HepG2 (cell line): ENCODE results near the gene AGAP1. TPM values are rescaled to one million over a fixed set of nuclear protein-coding genes. Genes with fewer than 3 reads are reported as not detected.

Source experiments
- DR1 ChIP-seq: sonication (generic); formaldehyde crosslinking; IDR thresholded peaks from 2 replicates; pipeline ENCODE4 v1.8.0; 2021; ENCODE audit warnings: mild to moderate bottlenecking, missing genetic modification reagents, inconsistent platforms
- FOXA3 ChIP-seq: IDR thresholded peaks from 2 replicates; pipeline ENCODE4 v1.6.1; 2016; ENCODE audit warnings: missing genetic modification reagents, missing compliant biosample characterization
- FOXK2 ChIP-seq: fragments of 450-650 bp; IDR thresholded peaks from 2 replicates; pipeline ENCODE4 v1.6.1; 2016
- LCORL ChIP-seq, 2 experiments: fragments of 450-650 bp in 1 of 2; sonication (generic) in 1 of 2; formaldehyde crosslinking in 1 of 2; IDR thresholded peaks; 2 replicates each; pipeline versions ENCODE4 v1.5.0 to v1.6.1; 2017 to 2020; ENCODE audit warnings: antibody characterized with exemption in 1 of 2, missing genetic modification reagents in 1 of 2
- XRCC5 ChIP-seq: fragments of 200-400 bp; formaldehyde crosslinking; optimal IDR thresholded peaks from 2 replicates; pipeline ENCODE3; 2017; ENCODE audit warnings: mild to moderate bottlenecking, low read length
- ZFX ChIP-seq: sonication (generic); formaldehyde crosslinking; IDR thresholded peaks from 2 replicates; pipeline ENCODE4 v1.4.0; 2020; ENCODE audit warnings: mild to moderate bottlenecking, low read depth, missing genetic modification reagents, moderate library complexity
- ZHX2 ChIP-seq, 2 experiments: sonication (generic) in 1 of 2; formaldehyde crosslinking in 1 of 2; IDR thresholded peaks; 2 replicates each; pipeline versions ENCODE4 v1.6.1 to v1.9.0; 2014 to 2022; ENCODE audit warnings: antibody characterized with exemption in 1 of 2, borderline replicate concordance in 1 of 2, inconsistent platforms in 1 of 2, low read depth in 1 of 2, missing genetic modification reagents in 1 of 2
- ZNF362 ChIP-seq: sonication (generic); formaldehyde crosslinking; IDR thresholded peaks from 2 replicates; pipeline ENCODE4 v1.4.0; 2020; ENCODE audit warnings: missing genetic modification reagents, mild to moderate bottlenecking, borderline replicate concordance
- ZNF407 ChIP-seq: sonication (generic); formaldehyde crosslinking; IDR thresholded peaks from one replicate; pipeline ENCODE4 v1.5.1; 2020; ENCODE audit warnings: mild to moderate bottlenecking, missing genetic modification reagents; ENCODE audit errors: not compliant biosample characterization
- ZNF7 ChIP-seq: IDR thresholded peaks from 2 replicates; pipeline ENCODE4 v1.6.1; 2016; ENCODE audit warnings: missing biosample characterization, missing genetic modification reagents
- ZNF724P ChIP-seq: sonication (generic); formaldehyde crosslinking; IDR thresholded peaks from 2 replicates; pipeline ENCODE4 v1.8.0; 2022; ENCODE audit warnings: missing genetic modification reagents, borderline replicate concordance
- ZNF75D ChIP-seq: sonication (generic); formaldehyde crosslinking; IDR thresholded peaks from 2 replicates; pipeline ENCODE4 v1.8.1; 2023; ENCODE audit warnings: missing genetic modification reagents, mild to moderate bottlenecking, borderline replicate concordance
- polyA plus RNA-seq, 8 experiments: library from polyadenylated mRNA; depleted of rRNA in 3 of 8; stranded (reverse) in 7 of 8; unstranded in 1 of 8; fragments of >200 nt; fragmentation: Illumina TruSeq in 4 of 8; extraction: Trizol in 4 of 8; gene quantifications; 2 replicates each; pipeline versions ENCODE4 v1.2.1 to v1.2.3, GENCODE V29; 2011 to 2016; ENCODE audit warnings: low read depth in 4 of 8, missing spikeins in 1 of 8, mixed read lengths in 1 of 8; ENCODE audit not compliant: insufficient read depth in 1 of 8
- total RNA-seq, 5 experiments: library from RNA; depleted of rRNA; stranded (reverse); fragments of >200 nt; fragmentation: Illumina TruSeq; extraction: Trizol; gene quantifications; 2 replicates each; pipeline ENCODE4 v1.2.3, GENCODE V29; 2016; ENCODE audit warnings: low read depth in 1 of 5

Gene AGAP1
- total and polyA plus RNA-seq, 2 of the 13 experiments (the other 11 are each of a cell fraction or from before 2014, with no cell fraction given): 21.2 to 32.7 TPM

- TF ChIP-seq ZHX2 (IDR thresholded peaks at IDR 0.05; ENCODE audit: low read depth): no peak
- TF ChIP-seq ZHX2 (CRISPR knock-in tag; IDR thresholded peaks at IDR 0.05; ENCODE audit: borderline replicate concordance): no peak
- TF ChIP-seq LCORL (IDR thresholded peaks at IDR 0.05): no peak
- 0 out of 2 replicates have a peak, but pooled peaks have one; percentile 38 for TF ChIP-seq LCORL (CRISPR knock-in tag; IDR thresholded peaks at IDR 0.05)
- TF ChIP-seq FOXK2: no peak
- TF ChIP-seq DR1: no peak
- no peak for TF ChIP-seq ZNF7 (CRISPR knock-in tag)
- no peak for TF ChIP-seq ZNF724P (CRISPR knock-in tag)
- no peak for TF ChIP-seq ZNF75D
- peak; percentile 72; the same call in 1 of the 2 replicates for TF ChIP-seq ZNF362 (CRISPR knock-in tag)
- no peak for TF ChIP-seq ZNF407
- TF ChIP-seq XRCC5: peak; percentile 67
- peak; percentile 51; the same call in 1 of the 2 replicates for TF ChIP-seq ZFX (CRISPR knock-in tag)
- 0 out of 2 replicates have a peak, but pooled peaks have one; percentile 23 for TF ChIP-seq FOXA3 (CRISPR knock-in tag)
Observed at GRCh38 chr2:235746257-235746934, 252.6 kb downstream of the AGAP1 start (continued).
